ENCODE results near the gene ECSIT. TPM values are rescaled to one million over a fixed set of nuclear protein-coding genes. Genes with fewer than 3 reads are reported as not detected.

Gene ECSIT
- total and polyA plus RNA-seq, 11 donors, result 69.7 to 242 (median 133) TPM

- H3K27me3 ChIP-seq, result peaks cover 19 to 59% (median 39%) of the 10 kb centered on the region in 9 donors
Observed at GRCh38 chr19:11483366-11484111, 45.4 kb downstream of the ECSIT start.

GRCh38 chr19:11482384-11483050, 46.4 kb downstream of the ECSIT start:
- 1 to 2% (median 2%) methylated on average over 19 to 58 of the region's 58 CpGs for WGBS, 4 donors
- peaks cover 0 to 43% (median 22%) of the 10 kb centered on the region in 12 donors for H3K4me1 ChIP-seq
- peaks cover 19 to 59% (median 39%) of the 10 kb centered on the region in 9 donors for H3K27me3 ChIP-seq
- peak overlapping the region in 11 of 12 donors; percentile 16 to 49 (median 41) for H3K4me3 ChIP-seq
- ATAC-seq (peak; percentile 78 to 92 (median 87)), DNase-seq (peak; percentile 80 to 93 (median 85))
- TF ChIP-seq, protein P1, sequence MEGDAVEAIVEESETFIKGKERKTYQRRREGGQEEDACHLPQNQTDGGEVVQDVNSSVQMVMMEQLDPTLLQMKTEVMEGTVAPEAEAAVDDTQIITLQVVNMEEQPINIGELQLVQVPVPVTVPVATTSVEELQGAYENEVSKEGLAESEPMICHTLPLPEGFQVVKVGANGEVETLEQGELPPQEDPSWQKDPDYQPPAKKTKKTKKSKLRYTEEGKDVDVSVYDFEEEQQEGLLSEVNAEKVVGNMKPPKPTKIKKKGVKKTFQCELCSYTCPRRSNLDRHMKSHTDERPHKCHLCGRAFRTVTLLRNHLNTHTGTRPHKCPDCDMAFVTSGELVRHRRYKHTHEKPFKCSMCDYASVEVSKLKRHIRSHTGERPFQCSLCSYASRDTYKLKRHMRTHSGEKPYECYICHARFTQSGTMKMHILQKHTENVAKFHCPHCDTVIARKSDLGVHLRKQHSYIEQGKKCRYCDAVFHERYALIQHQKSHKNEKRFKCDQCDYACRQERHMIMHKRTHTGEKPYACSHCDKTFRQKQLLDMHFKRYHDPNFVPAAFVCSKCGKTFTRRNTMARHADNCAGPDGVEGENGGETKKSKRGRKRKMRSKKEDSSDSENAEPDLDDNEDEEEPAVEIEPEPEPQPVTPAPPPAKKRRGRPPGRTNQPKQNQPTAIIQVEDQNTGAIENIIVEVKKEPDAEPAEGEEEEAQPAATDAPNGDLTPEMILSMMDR (IDR thresholded peaks at IDR 0.05), result peak; percentile 85 to 96 (median 94)
- TF ChIP-seq POLR2A (IDR thresholded peaks at IDR 0.05), result no peak
- H3K36me3 ChIP-seq, result peaks cover 0 to 17% (median 0%) of the 10 kb centered on the region in 9 donors
- intact Hi-C loops (cut with DNase I), result loop anchor here in 8 of 10 donors (1.0 to 10.0 kb wide), 8 partner anchors 48 to 190 kb away; partner anchors contain the start of genes TSPAN16 (in 3 of the 8), EPOR (in 2 of the 8), ODAD3 (in 1 of the 8) and PRKCSH (in 1 of the 8)
- H3K27ac ChIP-seq, result no peak overlapping the region
- no peaks in the 10 kb centered on the region for H3K9me3 ChIP-seq

More at GRCh38 chr19:11483366-11484111, 45.4 kb downstream of the ECSIT start:
- no peak for DNase-seq
- WGBS, 4 donors, result 74 to 83% (median 76%) methylated on average over 31 to 57 of the region's 57 CpGs
- H3K36me3 ChIP-seq, result peaks cover 0 to 21% (median 0%) of the 10 kb centered on the region in 9 donors
- H3K9me3 ChIP-seq, result no peaks in the 10 kb centered on the region
- no peak for ATAC-seq
- no peak overlapping the region for H3K4me3 ChIP-seq
- intact Hi-C loops (cut with DNase I), result loop anchor here in 8 of 10 donors (2.0 to 10.0 kb wide), 6 partner anchors 49 to 191 kb away; partner anchors contain the start of genes TSPAN16 (in 3 of the 8), EPOR (in 2 of the 8), ODAD3 (in 1 of the 8) and PRKCSH (in 1 of the 8)
- peaks cover 0 to 43% (median 22%) of the 10 kb centered on the region in 12 donors for H3K4me1 ChIP-seq
- no peak for TF ChIP-seq POLR2A (IDR thresholded peaks at IDR 0.05)
- TF ChIP-seq, protein P1 (IDR thresholded peaks at IDR 0.05), result no peak
- no peak overlapping the region for H3K27ac ChIP-seq

DNA sequence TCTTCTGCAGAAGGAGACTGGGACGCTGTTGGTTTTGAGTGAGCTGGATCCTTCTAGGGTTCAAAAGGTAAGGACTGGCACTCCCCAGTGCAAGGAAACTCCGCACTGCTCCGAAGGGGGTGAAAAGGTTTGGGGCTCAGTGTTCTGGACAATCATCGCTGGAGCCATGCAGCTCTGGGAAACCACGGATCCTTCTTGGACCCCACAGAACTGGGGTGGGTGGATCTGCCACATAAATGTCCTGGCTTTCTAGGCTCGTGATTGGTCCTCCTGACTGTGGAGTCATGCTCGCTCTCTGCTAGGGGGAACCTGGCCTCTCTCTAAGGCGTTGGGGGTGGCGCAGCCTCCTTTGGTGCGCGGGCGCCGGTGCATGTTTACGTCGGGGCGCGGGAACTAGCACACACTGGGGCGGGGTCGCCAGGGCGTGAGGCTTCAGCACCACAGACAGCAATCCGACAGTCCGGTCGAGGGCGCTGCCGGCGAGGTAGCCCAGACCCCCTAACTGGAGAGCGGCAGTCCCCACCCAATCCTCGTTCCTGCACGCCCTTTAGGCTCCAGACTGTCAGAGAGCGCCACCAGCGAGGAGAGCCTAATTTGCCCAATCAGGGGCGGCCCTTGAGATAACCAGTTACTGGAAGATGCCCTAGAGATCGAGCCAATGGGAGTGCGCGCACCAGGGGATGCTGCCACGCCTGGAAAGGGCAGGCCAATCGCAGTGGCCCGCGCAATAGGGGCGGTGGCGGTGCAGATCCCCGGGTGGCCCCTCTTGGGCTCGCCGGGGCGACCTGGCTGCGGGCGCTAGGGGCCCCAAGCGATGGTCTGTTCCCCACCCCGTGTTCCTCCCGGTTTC, 47.2 kb downstream of the ECSIT start:
- Histone ChIP-seq H3K9me3 (no peaks in the 10 kb centered on the region), H3K27ac (no peak overlapping the region), H3K4me3 (peak overlapping the region in 11 of 12 donors; percentile 16 to 49 (median 41)), H3K27me3 (peaks cover 19 to 59% (median 39%) of the 10 kb centered on the region in 9 donors), H3K36me3 (peaks cover 0 to 15% (median 0%) of the 10 kb centered on the region in 9 donors), H3K4me1 (peaks cover 0 to 43% (median 22%) of the 10 kb centered on the region in 12 donors)
- peak; percentile 70 to 86 (median 74) for DNase-seq
- peak; percentile 34 to 84 (median 79) for ATAC-seq
- intact Hi-C loops (cut with DNase I), result loop anchor here in 8 of 10 donors (1.0 to 10.0 kb wide), 8 partner anchors 47 to 189 kb away; partner anchors contain the start of genes TSPAN16 (in 3 of the 8), EPOR (in 2 of the 8), ODAD3 (in 1 of the 8) and PRKCSH (in 1 of the 8)
- TF ChIP-seq, protein P1 (IDR thresholded peaks at IDR 0.05), result no peak
- no peak for TF ChIP-seq POLR2A (IDR thresholded peaks at IDR 0.05)
- WGBS, 4 donors, result 3 to 8% (median 5%) methylated on average over 37 to 50 of the region's 50 CpGs
